GM19240 (cell line): Measurements from ENCODE around the gene NUS1.
"Not testable (repeated sequence)": the region's sequence is repeated elsewhere in the genome, so short reads cannot be mapped to it uniquely, and the experiment has no call there.

Experiments
- DNase-seq: peaks from one replicate; pipeline ENCODE4 v3.0.0; 2011; ENCODE audit warnings: low spot score; ENCODE audit not compliant: insufficient read length

Gene NUS1

DNA sequence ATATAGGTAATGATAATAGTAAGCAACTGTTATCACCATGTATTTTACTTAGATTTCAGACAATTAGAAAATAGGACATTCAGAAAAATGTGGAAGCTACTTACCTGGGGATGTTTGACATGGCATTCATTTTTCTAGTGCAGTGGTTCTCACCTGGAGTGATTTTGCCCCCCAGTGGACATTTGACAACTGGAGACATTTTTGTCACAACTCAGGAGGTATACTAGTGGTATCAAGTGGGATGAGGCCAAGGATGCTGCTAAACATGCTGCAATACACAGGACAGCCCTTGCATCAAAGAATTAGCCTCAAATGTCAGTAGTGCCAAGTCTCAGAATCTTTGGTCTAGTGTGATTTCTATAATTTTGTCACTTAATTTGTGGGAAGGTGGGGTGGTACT is 36.1 kb downstream of the NUS1 start:
- DNase-seq: no peak

DNA sequence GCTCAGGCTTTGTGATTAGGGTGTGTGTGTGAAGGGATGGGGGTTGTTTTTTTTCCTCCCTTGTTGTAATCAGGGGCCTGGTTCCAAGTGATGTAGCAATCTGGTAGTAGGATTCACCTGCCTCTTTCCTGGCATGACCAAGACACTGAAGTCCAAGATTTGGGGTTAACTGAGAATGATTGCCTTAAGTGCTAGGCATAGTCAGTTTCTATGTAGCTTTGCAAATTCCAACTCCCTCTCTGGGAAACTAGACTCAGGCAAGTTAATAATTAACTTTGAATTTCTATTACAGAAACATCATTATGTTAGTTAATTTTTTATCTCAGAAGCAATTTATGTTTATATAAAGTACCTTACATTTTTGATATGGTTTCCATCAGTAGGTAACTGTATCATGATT is 43.6 kb downstream of the NUS1 start:
- no peak for DNase-seq

DNA sequence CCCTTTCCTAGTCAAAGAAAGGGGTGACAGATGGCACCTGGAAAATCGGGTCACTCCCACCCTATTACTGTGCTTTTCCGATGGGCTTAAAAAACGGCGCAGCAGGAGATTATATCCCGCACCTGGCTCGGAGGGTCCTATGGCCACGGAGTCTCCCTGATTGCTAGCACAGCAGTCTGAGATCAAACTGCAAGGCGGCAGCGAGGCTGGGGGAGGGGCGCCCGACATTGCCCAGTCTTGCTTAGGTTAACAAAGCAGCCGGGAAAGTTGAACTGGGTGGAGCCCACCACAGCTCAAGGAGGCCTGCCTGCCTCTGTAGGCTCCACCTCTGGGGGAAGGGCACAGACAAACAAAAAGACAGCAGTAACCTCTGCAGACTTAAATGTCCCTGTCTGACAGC is 46.3 kb downstream of the NUS1 start:
- not testable (repeated sequence) for DNase-seq

DNA sequence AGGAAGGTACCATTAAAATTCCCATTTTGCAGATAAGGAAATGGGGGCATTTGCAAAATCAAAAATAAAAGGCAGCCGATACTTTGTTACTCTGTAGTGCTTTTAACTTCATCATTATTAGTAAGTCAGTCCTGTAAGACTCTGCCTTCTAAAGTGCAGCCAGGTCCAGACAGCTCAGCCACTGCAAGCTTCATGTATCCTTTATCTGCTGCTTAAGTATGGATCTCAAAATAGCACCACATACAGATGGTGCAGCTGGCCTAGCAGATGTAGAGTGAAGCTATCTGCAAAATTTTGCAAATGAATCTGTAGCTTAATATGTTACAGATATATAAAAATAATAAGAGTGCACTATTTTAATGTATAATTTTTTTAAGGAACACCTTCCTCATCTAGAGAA is 53.4 kb downstream of the NUS1 start:
- DNase-seq: no peak

- no peak for DNase-seq
These were observed 54.3 kb downstream of the NUS1 start for GRCh38 chr6:117729613-117730012.

GRCh38 chr6:117733341-117733740 is 58.1 kb downstream of the NUS1 start:
- DNase-seq: no peak

DNA sequence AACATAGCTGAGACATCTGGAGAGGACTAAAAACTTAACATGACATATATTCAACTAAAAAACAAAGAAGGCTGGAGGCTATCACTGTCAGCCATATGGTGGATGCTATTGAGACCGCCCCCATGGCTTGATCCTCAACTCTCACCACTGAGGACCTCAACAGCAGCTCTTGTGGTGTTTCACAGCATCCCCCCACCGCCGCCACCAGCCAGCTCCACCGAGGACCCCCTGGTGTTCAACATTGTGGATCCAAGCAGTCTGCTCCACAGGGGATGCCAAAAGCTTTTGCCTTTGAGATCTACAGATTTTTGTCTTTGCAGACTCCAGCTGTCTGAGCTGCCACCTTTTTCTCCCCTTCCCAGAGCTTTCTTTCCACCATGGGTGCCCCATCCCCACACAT is 64.6 kb downstream of the NUS1 start:
- no peak for DNase-seq

DNA sequence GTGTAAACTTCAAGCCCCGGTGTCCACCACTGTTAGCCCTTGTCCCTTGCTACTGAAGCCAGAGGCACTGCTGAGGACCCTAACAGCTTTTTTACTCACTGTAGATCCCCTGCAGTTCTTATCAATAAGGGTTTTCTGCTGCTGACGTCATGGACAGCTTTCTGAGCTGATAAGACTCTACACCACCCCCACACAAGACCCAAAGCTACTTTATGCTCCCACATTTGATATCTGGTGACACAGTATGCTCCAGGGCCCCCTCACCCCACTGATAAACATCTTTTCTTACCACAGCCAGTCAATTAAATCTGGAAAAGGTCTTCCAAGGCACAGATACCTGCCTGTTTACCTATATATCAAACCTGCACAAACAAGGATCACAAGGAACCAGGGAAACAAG is 65.3 kb downstream of the NUS1 start:
- DNase-seq: no peak

DNA sequence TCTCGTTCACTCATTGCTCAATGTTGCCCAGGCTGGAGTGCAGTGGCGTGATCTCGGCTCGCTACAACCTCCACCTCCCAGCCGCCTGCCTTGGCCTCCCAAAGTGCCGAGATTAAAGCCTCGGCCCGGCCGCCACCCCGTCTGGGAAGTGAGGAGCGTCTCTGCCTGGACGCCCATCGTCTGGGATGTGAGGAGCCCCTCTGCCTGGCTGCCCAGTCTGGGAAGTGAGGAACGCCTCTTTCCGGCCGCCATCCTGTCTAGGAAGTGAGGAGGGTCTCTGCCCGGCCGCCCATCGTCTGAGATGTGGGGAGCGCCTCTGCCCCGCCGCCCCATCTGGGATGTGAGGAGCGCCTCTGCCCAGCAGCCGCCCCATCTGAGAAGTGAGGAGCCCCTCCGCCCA is 75.4 kb downstream of the NUS1 start:
- not testable (repeated sequence) for DNase-seq
